ENCODE results near the gene KRT20.

KRT20 gene

GRCh38 chr17:40848583-40849235 is 36.3 kb downstream of the KRT20 start:
- TF ChIP-seq CTCF (IDR thresholded peaks at IDR 0.05; ENCODE audit: control insufficient read depth, insufficient read depth, low read depth, low read length, missing control alignments), result no peak
- DNase-seq (ENCODE audit: low read depth), result no peak
- no peak overlapping the region for H3K4me3 ChIP-seq (ENCODE audit: control insufficient read depth, low read depth, low read length)

GRCh38 chr17:40846515-40847144 is 38.4 kb downstream of the KRT20 start:
- DNase-seq (ENCODE audit: low read depth), result no peak
- no peak overlapping the region for H3K4me3 ChIP-seq (ENCODE audit: control insufficient read depth, low read depth, low read length)
- TF ChIP-seq CTCF (IDR thresholded peaks at IDR 0.05; ENCODE audit: control insufficient read depth, insufficient read depth, low read depth, low read length, missing control alignments), result no peak

- no peak for DNase-seq (ENCODE audit: low read depth)
- H3K4me3 ChIP-seq (ENCODE audit: control insufficient read depth, low read depth, low read length), result no peak overlapping the region
- TF ChIP-seq CTCF (IDR thresholded peaks at IDR 0.05; ENCODE audit: control insufficient read depth, insufficient read depth, low read depth, low read length, missing control alignments), result no peak
Measured at GRCh38 chr17:40844671-40845107, 40.4 kb downstream of the KRT20 start.

GRCh38 chr17:40843242-40843641 is 41.8 kb downstream of the KRT20 start:
- no peak overlapping the region for H3K4me3 ChIP-seq (ENCODE audit: control insufficient read depth, low read depth, low read length)
- no peak for TF ChIP-seq CTCF (IDR thresholded peaks at IDR 0.05; ENCODE audit: control insufficient read depth, insufficient read depth, low read depth, low read length, missing control alignments)
- no peak for DNase-seq (ENCODE audit: low read depth)

- no peak for DNase-seq (ENCODE audit: low read depth)
- TF ChIP-seq CTCF (IDR thresholded peaks at IDR 0.05; ENCODE audit: control insufficient read depth, insufficient read depth, low read depth, low read length, missing control alignments), result no peak
- no peak overlapping the region for H3K4me3 ChIP-seq (ENCODE audit: control insufficient read depth, low read depth, low read length)
Measured at GRCh38 chr17:40841246-40841645, 43.8 kb downstream of the KRT20 start.

GRCh38 chr17:40839194-40839593 is 45.8 kb downstream of the KRT20 start:
- TF ChIP-seq CTCF (IDR thresholded peaks at IDR 0.05; ENCODE audit: control insufficient read depth, insufficient read depth, low read depth, low read length, missing control alignments), result no peak
- no peak for DNase-seq (ENCODE audit: low read depth)
- no peak overlapping the region for H3K4me3 ChIP-seq (ENCODE audit: control insufficient read depth, low read depth, low read length)

All from AG09309 (cell line).